GM23338 (cell line): Measurements from ENCODE around the gene ADGRD1. TPM values are rescaled to one million over a fixed set of nuclear protein-coding genes. Genes with fewer than 3 reads are reported as not detected.

Source experiments
- ATAC-seq: fragments of 200-7000 bp; cut with Tn5 transposase; 3 replicates; pipeline ENCODE4 v1.9.1; 2020
- DNase-seq: peaks from one replicate; pipeline ENCODE4 v3.0.0-alpha.2; 2015; ENCODE audit warnings: low spot score
- H2AFZ ChIP-seq: fragments of 200-600 bp; sonication (generic); 2 replicates; pipeline ENCODE4 v1.8.0; 2016; ENCODE audit warnings: antibody characterized with exemption, mild to moderate bottlenecking, moderate library complexity
- H3F3A ChIP-seq: fragments of 200-600 bp; sonication (generic); replicated peaks from 2 replicates; pipeline ENCODE4 v1.8.0; 2017; ENCODE audit warnings: antibody characterized with exemption, mixed run types, low read depth
- H3K27ac ChIP-seq: fragments of 200-600 bp; sonication (generic); 2 replicates; pipeline ENCODE4 v1.6.1; 2016; ENCODE audit warnings: low read depth
- H3K27me3 ChIP-seq: fragments of 200-600 bp; sonication (generic); 2 replicates; pipeline ENCODE4 v1.8.0; 2016; ENCODE audit warnings: mild to moderate bottlenecking, mixed run types, moderate library complexity; ENCODE audit not compliant: insufficient read depth
- H3K36me3 ChIP-seq: fragments of 200-600 bp; sonication (generic); 2 replicates; pipeline ENCODE4 v1.8.0; 2016; ENCODE audit warnings: mild to moderate bottlenecking; ENCODE audit not compliant: insufficient read depth
- H3K4me1 ChIP-seq: fragments of 200-600 bp; sonication (generic); 2 replicates; pipeline ENCODE4 v1.8.0; 2016; ENCODE audit warnings: mild to moderate bottlenecking, moderate library complexity; ENCODE audit not compliant: insufficient read depth
- H3K4me2 ChIP-seq: fragments of 200-600 bp; sonication (generic); 2 replicates; pipeline ENCODE4 v1.7.1; 2017; ENCODE audit warnings: mixed run types
- H3K4me3 ChIP-seq: fragments of 200-600 bp; sonication (generic); 2 replicates; pipeline ENCODE4 v1.6.1; 2016; ENCODE audit warnings: mixed run types
- H3K79me2 ChIP-seq: fragments of 200-600 bp; sonication (generic); replicated peaks from 2 replicates; pipeline ENCODE4 v1.8.0; 2017; ENCODE audit warnings: mild to moderate bottlenecking; ENCODE audit not compliant: insufficient read depth
- H3K9me2 ChIP-seq: fragments of 200-600 bp; sonication (generic); 2 replicates; pipeline ENCODE4 v1.8.0; 2017; ENCODE audit not compliant: insufficient read depth
- H4K20me1 ChIP-seq: fragments of 200-600 bp; sonication (generic); replicated peaks from 2 replicates; pipeline ENCODE4 v1.8.0; 2017; ENCODE audit warnings: mild to moderate bottlenecking; ENCODE audit not compliant: insufficient read depth
- H3K27ac Mint-ChIP-seq: 2 replicates; pipeline ENCODE4 v1.8.0; 2020; ENCODE audit warnings: inconsistent platforms, mild to moderate bottlenecking, moderate library complexity, mixed read lengths
- H3K27me3 Mint-ChIP-seq: 3 replicates; pipeline ENCODE4 v1.8.0; 2022; ENCODE audit warnings: low read depth, mild to moderate bottlenecking, moderate library complexity, mixed read lengths, inconsistent platforms; ENCODE audit not compliant: insufficient read depth, poor library complexity
- H3K36me3 Mint-ChIP-seq: 3 replicates; pipeline ENCODE4 v1.8.0; 2021; ENCODE audit warnings: low read depth, mild to moderate bottlenecking, inconsistent platforms, moderate library complexity, mixed read lengths
- H3K4me1 Mint-ChIP-seq: 3 replicates; pipeline ENCODE4 v1.8.0; 2020; ENCODE audit warnings: mild to moderate bottlenecking, inconsistent platforms, mixed read lengths
- H3K4me3 Mint-ChIP-seq: 3 replicates; pipeline ENCODE4 v1.8.0; 2021; ENCODE audit warnings: moderate library complexity, mild to moderate bottlenecking, inconsistent platforms, mixed read lengths
- H3K9me3 Mint-ChIP-seq: 3 replicates; pipeline ENCODE4 v1.8.0; 2020; ENCODE audit warnings: moderate library complexity, mild to moderate bottlenecking, inconsistent platforms, mixed read lengths
- CREB1 ChIP-seq: fragments of 250-450 bp; sonication (Bioruptor Pico); IDR thresholded peaks from 2 replicates; pipeline ENCODE4 v1.5.0; 2020; ENCODE audit warnings: low read depth, mild to moderate bottlenecking, moderate library complexity
- CTCF ChIP-seq, 2 experiments: fragments of 200-600 bp in 1 of 2; sonication (generic) in 1 of 2; conservative IDR thresholded peaks; 2 replicates each; pipeline versions ENCODE4 v1.5.1 to v1.6.1; 2016 to 2017; ENCODE audit warnings: antibody characterized with exemption in 2 of 2, low read depth in 2 of 2, mild to moderate bottlenecking in 2 of 2, moderate library complexity in 1 of 2
- ETS1 ChIP-seq: IDR thresholded peaks from 2 replicates; pipeline ENCODE4 v1.6.1; 2016; ENCODE audit warnings: antibody characterized with exemption
- EZH2phosphoT487 ChIP-seq: fragments of 200-600 bp; sonication (generic); IDR thresholded peaks from one replicate; pipeline ENCODE4 v1.8.1; 2018; ENCODE audit warnings: antibody characterized with exemption; ENCODE audit not compliant: unreplicated experiment
- JUNB ChIP-seq: IDR thresholded peaks from one replicate; pipeline ENCODE4 v1.6.1; 2016; ENCODE audit warnings: antibody characterized with exemption; ENCODE audit not compliant: unreplicated experiment
- NANOG ChIP-seq: IDR thresholded peaks from 2 replicates; pipeline ENCODE4 v1.6.1; 2016; ENCODE audit warnings: antibody characterized with exemption, borderline replicate concordance
- POLR2AphosphoS5 ChIP-seq: IDR thresholded peaks from 2 replicates; pipeline ENCODE4 v1.6.1; 2016; ENCODE audit warnings: antibody characterized with exemption, low read depth
- REST ChIP-seq: IDR thresholded peaks from one replicate; pipeline ENCODE4 v1.6.1; 2018; ENCODE audit warnings: antibody characterized with exemption; ENCODE audit not compliant: unreplicated experiment
- ZNF114 ChIP-seq: fragments of 250-450 bp; sonication (Bioruptor Pico); IDR thresholded peaks from 2 replicates; pipeline ENCODE4 v1.5.0; 2020; ENCODE audit warnings: mild to moderate bottlenecking, moderate library complexity
- ZNF331 ChIP-seq: fragments of 250-450 bp; sonication (Bioruptor Pico); IDR thresholded peaks from 2 replicates; pipeline ENCODE4 v1.5.0; 2020; ENCODE audit warnings: low read depth, mild to moderate bottlenecking, moderate library complexity
- ZNF462 ChIP-seq: fragments of 250-450 bp; sonication (Bioruptor Pico); IDR thresholded peaks from 2 replicates; pipeline ENCODE4 v1.5.0; 2020; ENCODE audit warnings: mild to moderate bottlenecking, moderate library complexity
- polyA plus RNA-seq: library from polyadenylated mRNA; unstranded; fragments of >200 nt; fragmentation: Nextera tagmentation; extraction: Ambion mirVana; gene quantifications from 2 replicates; pipeline ENCODE4 v1.2.1, GENCODE V29; 2016
- total RNA-seq: library from RNA; depleted of rRNA; stranded (reverse); fragments of >200 nt; shearing (Covaris generic); gene quantifications from 2 replicates; pipeline ENCODE4 v1.2.3, GENCODE V29; 2014

Gene ADGRD1
- total and polyA plus RNA-seq, 2 experiments from 2014 or later: 1.4 TPM; not detected in 1

- TF ChIP-seq ZNF462 (CRISPR knock-in tag) (no peak), JUNB (no peak), CTCF (conservative IDR thresholded peaks at IDR 0.05; ENCODE audit: low read depth in 2 of 2) (no peak), ETS1 (no peak), ZNF114 (CRISPR knock-in tag) (no peak)
These were observed 121.9 kb downstream of the ADGRD1 start (continued) for GRCh38 chr12:131075611-131076010.

GRCh38 chr12:131076296-131076695, 122.6 kb downstream of the ADGRD1 start:
- Histone ChIP-seq H4K20me1 (no peaks in the 10 kb centered on the region), H3K79me2 (no peaks in the 10 kb centered on the region), H3K27ac (no peak overlapping the region), H3K4me1 (no peaks in the 10 kb centered on the region), H3K4me3 (no peak overlapping the region), H2AFZ (no peak overlapping the region), H3K9me2 (no peaks in the 10 kb centered on the region), H3K27me3 (no peaks in the 10 kb centered on the region), H3F3A (no peaks in the 10 kb centered on the region), H3K36me3 (no peaks in the 10 kb centered on the region), H3K4me2 (no peak overlapping the region)
- peaks cover 15% of the 10 kb centered on the region; the same call in 1 of the 3 replicates for H3K9me3 Mint-ChIP-seq
- no peak for ATAC-seq
- H3K27me3 Mint-ChIP-seq: peaks cover 2% of the 10 kb centered on the region
- H3K4me3 Mint-ChIP-seq: no peak overlapping the region
- DNase-seq: no peak
- H3K36me3 Mint-ChIP-seq: no peaks in the 10 kb centered on the region; the same call in 2 of the 3 replicates
- H3K27ac Mint-ChIP-seq: no peak overlapping the region
- H3K4me1 Mint-ChIP-seq: no peaks in the 10 kb centered on the region
- TF ChIP-seq JUNB (no peak), POLR2AphosphoS5 (no peak), EZH2phosphoT487 (no peak), ZNF114 (CRISPR knock-in tag) (no peak), ETS1 (no peak), NANOG (no peak), CREB1 (CRISPR knock-in tag) (no peak), REST (no peak), ZNF331 (CRISPR knock-in tag) (no peak)
